ENCODE results near the gene OR2G2.

Gene OR2G2

DNA sequence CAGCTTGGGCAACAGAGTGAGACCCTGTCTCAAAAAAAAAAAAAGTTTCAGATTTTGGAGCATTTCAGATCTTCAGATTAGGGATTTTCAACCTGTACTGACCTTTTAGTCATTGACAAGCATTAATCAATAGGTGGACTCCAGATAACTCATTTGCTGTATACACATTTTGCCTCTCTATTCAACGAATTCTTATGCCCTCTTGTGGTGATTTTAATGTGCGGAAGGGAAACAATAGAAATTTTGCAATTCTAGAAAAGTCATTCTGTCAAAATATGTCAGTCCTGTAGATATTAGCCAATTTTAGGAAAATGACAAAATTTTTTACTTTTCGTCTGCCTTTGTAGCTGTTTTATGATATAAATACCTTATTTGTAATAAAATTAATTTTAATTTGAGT, 11.6 kb upstream of the OR2G2 start:
- TF ChIP-seq ZFX (IDR thresholded peaks at IDR 0.05) = no peak
- TF ChIP-seq, protein P1, sequence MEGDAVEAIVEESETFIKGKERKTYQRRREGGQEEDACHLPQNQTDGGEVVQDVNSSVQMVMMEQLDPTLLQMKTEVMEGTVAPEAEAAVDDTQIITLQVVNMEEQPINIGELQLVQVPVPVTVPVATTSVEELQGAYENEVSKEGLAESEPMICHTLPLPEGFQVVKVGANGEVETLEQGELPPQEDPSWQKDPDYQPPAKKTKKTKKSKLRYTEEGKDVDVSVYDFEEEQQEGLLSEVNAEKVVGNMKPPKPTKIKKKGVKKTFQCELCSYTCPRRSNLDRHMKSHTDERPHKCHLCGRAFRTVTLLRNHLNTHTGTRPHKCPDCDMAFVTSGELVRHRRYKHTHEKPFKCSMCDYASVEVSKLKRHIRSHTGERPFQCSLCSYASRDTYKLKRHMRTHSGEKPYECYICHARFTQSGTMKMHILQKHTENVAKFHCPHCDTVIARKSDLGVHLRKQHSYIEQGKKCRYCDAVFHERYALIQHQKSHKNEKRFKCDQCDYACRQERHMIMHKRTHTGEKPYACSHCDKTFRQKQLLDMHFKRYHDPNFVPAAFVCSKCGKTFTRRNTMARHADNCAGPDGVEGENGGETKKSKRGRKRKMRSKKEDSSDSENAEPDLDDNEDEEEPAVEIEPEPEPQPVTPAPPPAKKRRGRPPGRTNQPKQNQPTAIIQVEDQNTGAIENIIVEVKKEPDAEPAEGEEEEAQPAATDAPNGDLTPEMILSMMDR (conservative IDR thresholded peaks at IDR 0.05) = peak; percentile 74
- H3K27ac ChIP-seq = no peak overlapping the region

DNA sequence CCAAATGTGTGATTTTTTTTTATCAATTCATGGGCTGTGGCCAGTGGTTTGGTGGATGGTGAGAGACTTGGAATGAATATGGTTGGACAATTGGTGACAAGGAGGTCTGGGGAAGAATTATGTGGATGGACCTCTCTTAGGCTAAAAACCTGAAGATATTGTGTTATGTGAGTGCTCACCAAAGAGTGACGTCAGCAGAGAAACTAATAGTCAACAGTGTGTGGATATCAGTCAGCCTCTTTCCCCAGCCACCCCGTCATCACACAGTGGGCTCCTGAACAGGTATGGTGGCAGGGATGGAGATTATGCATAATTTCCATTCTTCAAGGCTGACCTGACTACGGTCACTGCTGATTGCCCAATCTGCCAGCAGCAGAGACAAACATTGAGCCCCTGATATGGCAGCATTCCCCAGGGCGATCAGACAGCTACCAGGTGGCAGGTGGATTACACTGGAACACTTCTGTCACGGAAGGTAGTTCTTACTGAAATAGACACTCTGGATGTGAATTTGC, 9.2 kb upstream of the OR2G2 start:
- no peak for TF ChIP-seq ZFX (IDR thresholded peaks at IDR 0.05)
- no peak overlapping the region for H3K27ac ChIP-seq

DNA sequence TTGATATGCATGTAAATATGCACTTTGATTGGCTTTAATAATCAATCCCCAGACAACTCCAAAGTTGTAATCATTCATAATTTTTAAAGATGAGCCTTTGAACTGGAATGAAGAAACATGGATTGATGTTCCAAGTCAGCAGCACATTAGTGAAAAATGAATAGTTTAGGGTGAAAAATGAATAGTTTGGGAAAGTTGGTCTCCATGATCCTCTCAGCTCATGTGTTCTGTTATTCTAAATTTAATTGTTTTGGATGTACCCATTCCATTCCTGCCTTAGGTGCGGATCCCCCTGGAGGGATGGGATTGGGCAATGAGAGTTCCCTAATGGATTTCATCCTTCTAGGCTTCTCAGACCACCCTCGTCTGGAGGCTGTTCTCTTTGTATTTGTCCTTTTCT, 17.1 kb downstream of the OR2G2 start, which contains the start of gene OR2G3:
OR2G3 (plus strand) TSS at position 301 of the 400 bp plus-strand sequence; CDS start at position 301, 0 bp downstream.
- no peak within 1 kb of the TSS for H3K27ac ChIP-seq
- TF ChIP-seq, protein P1 (conservative IDR thresholded peaks at IDR 0.05) = no peak
- TF ChIP-seq ZFX (IDR thresholded peaks at IDR 0.05) = no peak

DNA sequence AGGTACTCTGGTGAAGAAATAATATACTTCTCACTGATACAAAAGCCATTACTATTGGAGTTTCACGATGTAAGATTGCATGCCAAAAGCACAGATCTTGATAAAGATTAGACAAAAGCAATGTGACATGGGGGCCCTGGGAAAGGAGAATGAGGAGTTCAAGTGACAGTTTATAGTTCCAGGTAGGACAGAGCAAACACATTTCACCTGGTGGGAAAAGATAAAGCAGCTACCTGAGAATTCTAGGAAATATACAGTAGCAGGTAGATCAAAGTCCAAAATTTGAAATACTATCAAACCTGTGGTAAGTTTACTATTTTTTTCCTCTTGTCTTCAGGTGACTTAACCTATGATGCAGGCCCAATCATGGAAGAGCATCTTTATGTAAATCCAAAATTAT, 25.2 kb downstream of the OR2G2 start:
- H3K27ac ChIP-seq = no peak overlapping the region
- no peak for TF ChIP-seq ZFX (IDR thresholded peaks at IDR 0.05)
- TF ChIP-seq, protein P1 (conservative IDR thresholded peaks at IDR 0.05) = no peak

DNA sequence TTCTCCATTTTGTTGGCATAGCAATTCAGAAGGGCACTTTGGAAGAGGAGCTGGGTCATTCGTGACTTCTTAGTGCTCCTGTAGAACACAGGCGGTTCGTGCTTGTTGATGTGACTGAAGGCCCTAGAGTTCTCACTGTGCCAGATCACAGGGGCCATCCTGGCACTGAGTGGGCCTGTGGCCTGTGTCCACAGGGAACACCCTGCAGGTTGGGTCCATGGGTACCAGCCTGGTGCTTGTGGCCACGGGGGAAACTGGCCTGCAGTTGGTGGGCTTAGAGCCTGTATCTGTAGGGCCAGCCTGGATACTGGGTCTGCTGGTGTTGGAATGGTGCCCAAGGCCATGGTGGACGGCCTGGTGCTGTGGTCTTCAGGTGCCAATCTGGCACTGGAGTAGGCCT, 26.5 kb downstream of the OR2G2 start:
- H3K27ac ChIP-seq = no peak overlapping the region
- TF ChIP-seq, protein P1 (conservative IDR thresholded peaks at IDR 0.05) = no peak
- TF ChIP-seq ZFX (IDR thresholded peaks at IDR 0.05) = no peak

DNA sequence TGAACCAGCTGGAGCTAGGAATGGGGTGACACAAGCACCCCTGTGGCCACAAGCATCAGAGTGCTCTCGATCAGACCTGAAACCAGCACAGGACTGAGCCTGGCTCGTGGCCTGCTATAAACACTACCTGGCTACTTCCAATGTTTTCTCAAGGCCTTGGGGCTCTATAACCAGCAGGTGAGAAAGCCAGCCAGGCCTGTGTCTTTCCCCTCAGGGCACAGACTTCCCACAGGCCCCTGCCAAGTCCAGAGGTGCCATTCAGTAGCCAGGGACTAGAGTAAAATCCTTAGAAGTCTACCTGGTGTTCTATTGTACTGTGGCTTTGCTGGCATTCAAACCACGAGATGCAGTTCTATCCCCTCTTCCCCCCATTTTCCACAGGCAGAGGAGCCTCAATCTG, 39.8 kb downstream of the OR2G2 start:
- H3K27ac ChIP-seq = no peak overlapping the region
- TF ChIP-seq ZFX (IDR thresholded peaks at IDR 0.05) = no peak
- TF ChIP-seq, protein P1 (conservative IDR thresholded peaks at IDR 0.05) = no peak

DNA sequence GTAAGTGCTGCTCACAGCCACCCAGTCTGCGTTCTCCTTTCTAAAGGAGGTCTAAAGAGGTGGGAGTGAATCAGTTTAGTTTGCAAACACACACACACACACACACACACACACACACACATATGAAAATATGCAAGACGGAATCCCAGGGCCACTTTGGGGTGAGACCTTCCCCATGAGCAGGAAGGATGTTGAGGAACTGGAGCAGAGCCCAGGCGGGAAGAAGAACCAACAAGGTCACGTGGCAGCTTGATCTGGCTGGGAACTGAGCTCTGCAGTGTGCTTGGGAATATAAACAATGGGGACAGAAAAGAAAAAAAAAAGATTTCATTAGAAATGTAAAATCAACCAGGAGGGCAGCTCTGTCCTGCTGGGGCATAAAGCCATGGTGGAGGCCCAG, 49.9 kb downstream of the OR2G2 start:
- H3K27ac ChIP-seq = no peak overlapping the region
- TF ChIP-seq, protein P1 (conservative IDR thresholded peaks at IDR 0.05) = no peak
- no peak for TF ChIP-seq ZFX (IDR thresholded peaks at IDR 0.05)

DNA sequence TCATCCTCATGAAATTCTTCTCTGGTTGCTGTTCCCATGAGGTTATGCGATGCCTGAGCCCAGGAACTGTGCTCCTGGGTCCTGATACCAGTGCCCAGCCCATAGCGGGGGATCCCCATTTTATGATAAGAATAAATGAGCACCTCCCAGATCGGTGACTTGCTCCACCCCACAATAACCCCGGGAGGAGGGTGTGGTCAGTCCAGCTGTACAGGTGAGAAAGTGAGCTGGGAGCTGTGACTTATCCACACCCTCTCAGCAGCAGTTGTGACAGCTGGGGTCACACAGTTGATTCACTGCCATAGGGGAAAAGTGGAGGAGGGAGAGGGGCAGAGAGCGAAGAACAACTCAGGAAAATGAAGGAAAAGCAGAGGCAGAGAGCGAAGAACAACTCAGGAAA, 50.6 kb downstream of the OR2G2 start:
- no peak for TF ChIP-seq ZFX (IDR thresholded peaks at IDR 0.05)
- TF ChIP-seq, protein P1 (conservative IDR thresholded peaks at IDR 0.05) = no peak
- no peak overlapping the region for H3K27ac ChIP-seq
